Measurements from ENCODE around the gene SCAF8. TPM values are rescaled to one million over a fixed set of nuclear protein-coding genes. Genes with fewer than 3 reads are reported as not detected.

Gene SCAF8
- total and polyA plus RNA-seq, 2 of the 8 experiments (the other 6 are each of a cell fraction or from before 2014, with no cell fraction given), result 20.3 to 46.3 TPM

DNA sequence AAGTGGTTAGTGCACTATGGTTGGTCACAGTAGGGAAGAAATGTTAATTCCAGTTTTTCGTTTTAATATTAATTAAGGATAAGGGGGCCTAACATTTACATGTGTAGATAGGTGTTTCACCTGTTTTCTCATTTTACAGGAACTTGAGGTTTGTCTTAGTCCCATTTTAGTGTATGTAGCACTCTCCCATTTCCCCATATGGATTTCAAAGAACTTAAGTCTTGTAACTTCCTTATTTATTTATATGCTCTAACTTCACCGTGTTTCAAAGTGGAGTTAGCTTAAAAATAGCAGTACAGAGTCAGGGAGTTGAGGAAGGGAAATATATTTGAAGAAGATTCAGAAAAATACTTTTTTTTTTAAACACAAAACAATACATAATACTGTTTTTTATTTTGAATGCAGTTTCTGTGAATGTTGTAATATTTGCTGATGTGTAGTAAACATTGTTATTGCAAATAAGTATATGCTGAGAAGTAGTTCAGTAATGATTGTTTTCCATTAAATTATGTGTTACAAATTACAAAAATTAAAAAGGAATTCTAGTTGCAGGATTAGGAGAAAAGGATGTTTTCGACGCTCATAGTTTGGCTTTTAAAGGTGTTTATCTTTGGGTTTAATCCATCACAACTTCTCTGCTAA lies 3.5 kb downstream of the SCAF8 start (continued):
- TF ChIP-seq TCF12 (IDR thresholded peaks at IDR 0.05; ENCODE audit: low read depth, low read length), result no peak
- no peak for TF ChIP-seq EZH2 (IDR thresholded peaks at IDR 0.05; ENCODE audit: low read depth, low read length, severe bottlenecking)
- TF ChIP-seq POU5F1 (IDR thresholded peaks at IDR 0.05; ENCODE audit: low read depth, low read length), result no peak
- TF ChIP-seq CTBP2 (IDR thresholded peaks at IDR 0.05; ENCODE audit: borderline replicate concordance, insufficient read depth, insufficient read length, low read length), result no peak
- no peak for TF ChIP-seq TAF7 (optimal IDR thresholded peaks at IDR 0.05; ENCODE audit: borderline replicate concordance, low read depth, low read length)
- TF ChIP-seq RXRA (IDR thresholded peaks at IDR 0.05; ENCODE audit: insufficient read depth, low read depth, low read length), result no peak
- no peak for TF ChIP-seq SP1 (IDR thresholded peaks at IDR 0.05; ENCODE audit: low read depth, low read length)
- no peak for TF ChIP-seq KDM1A (IDR thresholded peaks at IDR 0.05; ENCODE audit: borderline replicate concordance, low read length)
- no peak for TF ChIP-seq SP2 (IDR thresholded peaks at IDR 0.05; ENCODE audit: low read length)
